ENCODE data around the gene C15orf39. TPM values are rescaled to one million over a fixed set of nuclear protein-coding genes. Genes with fewer than 3 reads are reported as not detected.

Gene C15orf39
- total and polyA plus RNA-seq, 7 donors: 4.9 to 20.2 (median 9.5) TPM

GRCh38 chr15:75198560-75199356, 2.9 kb upstream of the C15orf39 start:
- Histone ChIP-seq H3K4me3 (no peak overlapping the region), H3K9me3 (no peaks in the 10 kb centered on the region), H3K27ac (no peak overlapping the region), H3K36me3 (no peaks in the 10 kb centered on the region), H3K4me1 (peaks cover 0 to 42% (median 37%) of the 10 kb centered on the region in 4 donors), H3K27me3 (no peaks in the 10 kb centered on the region)
- TF ChIP-seq EP300 (IDR thresholded peaks at IDR 0.05) (no peak), POLR2AphosphoS5 (IDR thresholded peaks at IDR 0.05) (no peak), POLR2A (IDR thresholded peaks at IDR 0.05) (no peak), CTCF (IDR thresholded peaks at IDR 0.05) (no peak)
- WGBS, 2 donors: 73 to 84% methylated on average over 3 of the region's 3 CpGs
- no peak for DNase-seq
- intact Hi-C loops (cut with DNase I): no loop called here

GRCh38 chr15:75199357-75199940, 2.2 kb upstream of the C15orf39 start:
- WGBS, 2 donors: 54 to 72% methylated on average over 2 of the region's 2 CpGs

GRCh38 chr15:75200391-75200764, 1.3 kb upstream of the C15orf39 start:
- 32 to 59% methylated on average over 11 of the region's 11 CpGs for WGBS, 2 donors
- Histone ChIP-seq H3K27ac (peak overlapping the region in 1 of 4 donors; percentile 93), H3K27me3 (no peaks in the 10 kb centered on the region), H3K4me3 (no peak overlapping the region), H3K36me3 (no peaks in the 10 kb centered on the region), H3K4me1 (peaks cover 0 to 54% (median 49%) of the 10 kb centered on the region in 4 donors), H3K9me3 (no peaks in the 10 kb centered on the region)
- TF ChIP-seq POLR2A (IDR thresholded peaks at IDR 0.05) (no peak), EP300 (IDR thresholded peaks at IDR 0.05) (no peak), POLR2AphosphoS5 (IDR thresholded peaks at IDR 0.05) (no peak), CTCF (IDR thresholded peaks at IDR 0.05) (no peak)
- intact Hi-C loops (cut with DNase I): loop anchor here (2.0 to 10.0 kb wide), 4 partner anchors 18 to 254 kb away; partner anchors contain the start of genes RPP25 and SIN3A
- no peak for DNase-seq

More at GRCh38 chr15:75199357-75199940, 2.2 kb upstream of the C15orf39 start:
- no peak for DNase-seq
- Histone ChIP-seq H3K27me3 (no peaks in the 10 kb centered on the region), H3K9me3 (no peaks in the 10 kb centered on the region), H3K4me1 (peaks cover 0 to 49% (median 44%) of the 10 kb centered on the region in 4 donors), H3K36me3 (no peaks in the 10 kb centered on the region), H3K27ac (no peak overlapping the region), H3K4me3 (no peak overlapping the region)
- TF ChIP-seq EP300 (IDR thresholded peaks at IDR 0.05): no peak
- no peak for TF ChIP-seq POLR2A (IDR thresholded peaks at IDR 0.05)
- TF ChIP-seq CTCF (IDR thresholded peaks at IDR 0.05): no peak
- no peak for TF ChIP-seq POLR2AphosphoS5 (IDR thresholded peaks at IDR 0.05)
- intact Hi-C loops (cut with DNase I): no loop called here

- no peak for TF ChIP-seq POLR2AphosphoS5 (IDR thresholded peaks at IDR 0.05)
- TF ChIP-seq POLR2A (IDR thresholded peaks at IDR 0.05): peak in 1 of 2 donors; percentile 29
- Histone ChIP-seq H3K4me3 (peak overlapping the region; percentile 69 to 87 (median 83)), H3K27ac (peak overlapping the region; percentile 92 to 94 (median 92)), H3K9me3 (no peaks in the 10 kb centered on the region), H3K4me1 (peaks cover 0 to 49% (median 43%) of the 10 kb centered on the region in 4 donors), H3K36me3 (peaks cover 0 to 3% (median under 1%) of the 10 kb centered on the region in 4 donors), H3K27me3 (no peaks in the 10 kb centered on the region)
- WGBS, 2 donors: 3 to 7% methylated on average over 21 of the region's 21 CpGs
- peak; percentile 78 for DNase-seq
- intact Hi-C loops (cut with DNase I): loop anchor here (2.0 to 10.0 kb wide), 4 partner anchors 18 to 254 kb away; partner anchors contain the start of genes RPP25 and SIN3A
Observed at GRCh38 chr15:75200765-75201615, 692 bp upstream of the C15orf39 start.
